HCT116 (cell line): Measurements from ENCODE around the gene DDA1. TPM values are rescaled to one million over a fixed set of nuclear protein-coding genes. Genes with fewer than 3 reads are reported as not detected.

Experiments
- ATAC-seq: fragments of 200-7000 bp; cut with Tn5 transposase; 2 replicates; pipeline ENCODE4 v1.9.1; 2020; ENCODE audit warnings: mild to moderate bottlenecking, moderate library complexity
- BruUV-seq: library from RNA; stranded (reverse); fragments of 400-500 nt; replicated peaks from 2 replicates; lab custom pipeline; 2021; lab: Mats Ljungman, UMichigan
- CTCF ChIA-PET: fragments of 300-600 bp; sonication (Branson Sonifier 250); formaldehyde crosslinking; loops from one replicate; lab custom pipeline; 2021; ENCODE audit warnings: antibody characterized with exemption; lab: Charles Lee
- POLR2A ChIA-PET: fragments of 300-600, 350-600 bp; sonication (Branson Sonifier 250); formaldehyde crosslinking; loops from one replicate; lab custom pipeline; 2021; ENCODE audit warnings: antibody characterized with exemption; lab: Charles Lee
- RAD21 ChIA-PET, 2 experiments: fragments of 300-600 bp; sonication (Branson Sonifier 250); formaldehyde crosslinking; loops; one replicate each; lab custom pipeline; 2023; ENCODE audit warnings: low total read pairs in 2 of 2; ENCODE audit not compliant: uncharacterized antibody in 2 of 2, unreplicated experiment in 2 of 2, low non-redundant PET in 1 of 2; lab: Charles Lee
- DNase-seq: peaks from one replicate; pipeline ENCODE4 v3.0.0-alpha.2; 2010; ENCODE audit warnings: low read depth, low spot score
- H2AFZ ChIP-seq: fragments of 200-600 bp; shearing (Covaris generic), sonication (generic); 2 replicates; pipeline ENCODE4 v1.6.1; 2017; ENCODE audit warnings: low read depth, mixed run types, mixed read lengths, antibody characterized with exemption, low read length; ENCODE audit not compliant: poor library complexity, severe bottlenecking
- H3K27ac ChIP-seq: 2 replicates; pipeline ENCODE4 v1.5.1; 2012; ENCODE audit warnings: low read depth, low read length
- H3K27me3 ChIP-seq: fragments of 200-600 bp; sonication (generic); 2 replicates; pipeline ENCODE4 v1.6.1; 2016; ENCODE audit warnings: mixed run types, low read length, mixed read lengths; ENCODE audit not compliant: insufficient read depth
- H3K36me3 ChIP-seq, 2 experiments: fragments of 200-500 bp in 1 of 2; fragments of 200-600 bp in 1 of 2; sonication (Bioruptor generic) in 1 of 2; sonication (generic) in 1 of 2; 2 replicates each; pipeline versions ENCODE4 v1.5.1 to v1.6.1; 2014 to 2016; ENCODE audit warnings: low read length in 2 of 2, inconsistent platforms in 1 of 2, mixed read lengths in 1 of 2, mixed run types in 1 of 2; ENCODE audit not compliant: insufficient read depth in 2 of 2, control insufficient read depth in 1 of 2
- H3K4me1 ChIP-seq, 2 experiments: fragments of 200-600 bp in 1 of 2; sonication (generic) in 1 of 2; 2 replicates each; pipeline versions ENCODE4 v1.5.1 to v1.6.1; 2012 to 2017; ENCODE audit warnings: low read length in 2 of 2, inconsistent platforms in 1 of 2, mild to moderate bottlenecking in 1 of 2, mixed read lengths in 1 of 2, mixed run types in 1 of 2, moderate library complexity in 1 of 2; ENCODE audit not compliant: insufficient read depth in 2 of 2, control insufficient read depth in 1 of 2
- H3K4me2 ChIP-seq: fragments of 200-600 bp; sonication (generic); 2 replicates; pipeline ENCODE4 v1.6.1; 2017; ENCODE audit warnings: mixed run types, low read length, mixed read lengths
- H3K4me3 ChIP-seq, 2 experiments: fragments of 200-600 bp in 1 of 2; sonication (generic) in 1 of 2; replicated peaks in 1 of 2; 2 replicates each; pipeline ENCODE4 v1.5.1; 2011 to 2016; ENCODE audit warnings: low read length in 2 of 2, control low read depth in 1 of 2, low read depth in 1 of 2, mild to moderate bottlenecking in 1 of 2, mixed read lengths in 1 of 2, mixed run types in 1 of 2
- H3K79me2 ChIP-seq: fragments of 200-600 bp; sonication (generic); 2 replicates; pipeline ENCODE4 v1.6.1; 2017; ENCODE audit warnings: mild to moderate bottlenecking, mixed run types, low read length, moderate library complexity, mixed read lengths; ENCODE audit not compliant: insufficient read depth
- H3K9ac ChIP-seq: fragments of 200-600 bp; sonication (generic); 2 replicates; pipeline ENCODE4 v1.6.1; 2016; ENCODE audit warnings: low read length, mixed read lengths
- H3K9me2 ChIP-seq: fragments of 200-600 bp; sonication (generic), shearing (Covaris generic); 2 replicates; pipeline ENCODE4 v1.6.1; 2017; ENCODE audit warnings: mixed run types, mild to moderate bottlenecking, moderate library complexity; ENCODE audit not compliant: insufficient read depth
- H3K9me3 ChIP-seq, 2 experiments: fragments of 200-500 bp in 1 of 2; fragments of 200-600 bp in 1 of 2; sonication (Bioruptor generic) in 1 of 2; sonication (generic) in 1 of 2; 2 replicates each; pipeline ENCODE4 v1.6.1; 2014 to 2017; ENCODE audit warnings: low read length in 2 of 2, mixed read lengths in 2 of 2, inconsistent platforms in 1 of 2, low read depth in 1 of 2, mild to moderate bottlenecking in 1 of 2, mixed run types in 1 of 2, moderate library complexity in 1 of 2; ENCODE audit not compliant: control insufficient read depth in 1 of 2, insufficient read depth in 1 of 2
- H4K20me1 ChIP-seq: fragments of 200-600 bp; sonication (generic), shearing (Covaris generic); 2 replicates; pipeline ENCODE4 v1.6.1; 2017; ENCODE audit warnings: mixed run types, mild to moderate bottlenecking, moderate library complexity; ENCODE audit not compliant: insufficient read depth
- CBX3 ChIP-seq: IDR thresholded peaks from 2 replicates; pipeline ENCODE4 v1.6.1; 2012; ENCODE audit warnings: low read depth
- CEBPB ChIP-seq: IDR thresholded peaks from 2 replicates; pipeline ENCODE4 v1.6.1; 2012; ENCODE audit warnings: low read depth
- EZH2 ChIP-seq: fragments of 200-600 bp; sonication (generic); IDR thresholded peaks from 2 replicates; pipeline ENCODE4 v1.6.1; 2017; ENCODE audit warnings: antibody characterized with exemption, mixed run types
- EZH2phosphoT487 ChIP-seq: fragments of 200-600 bp; IDR thresholded peaks from 2 replicates; pipeline ENCODE4 v1.6.1; 2018; ENCODE audit warnings: antibody characterized with exemption, borderline replicate concordance
- POLR2A ChIP-seq: IDR thresholded peaks from 2 replicates; pipeline ENCODE4 v1.7.0; 2011; ENCODE audit warnings: borderline replicate concordance; ENCODE audit not compliant: insufficient read depth, insufficient read length; ENCODE audit errors: extremely low read depth
- POLR2AphosphoS5 ChIP-seq: IDR thresholded peaks from 2 replicates; pipeline ENCODE4 v1.6.1; 2011; ENCODE audit warnings: mild to moderate bottlenecking, low read depth, low read length, moderate library complexity
- TCF7L2 ChIP-seq: IDR thresholded peaks from 2 replicates; pipeline ENCODE4 v1.7.0; 2011; ENCODE audit warnings: borderline replicate concordance, inconsistent platforms; ENCODE audit not compliant: insufficient read depth, insufficient read length; ENCODE audit errors: extremely low read depth
- intact Hi-C: fragments of 100-400 bp; cut with micrococcal nuclease; formaldehyde crosslinking; loops from 2 replicates; pipeline ENCODE4 v1.10.0; 2022
- total RNA-seq: library from RNA; stranded (reverse); gene quantifications from one replicate; pipeline ENCODE4 v1.2.1, GENCODE V29; 2021; ENCODE audit not compliant: unreplicated experiment
- TF ChIP-seq, protein P1 (sequence below): IDR thresholded peaks from 2 replicates; pipeline ENCODE4 v1.6.1; 2011; ENCODE audit warnings: mild to moderate bottlenecking, low read length, moderate library complexity; ENCODE audit not compliant: insufficient replicate concordance; ENCODE audit errors: extremely low read depth
- TF ChIP-seq, protein P2 (sequence below): IDR thresholded peaks from 2 replicates; pipeline ENCODE4 v1.6.1; 2012; ENCODE audit warnings: low read depth
- TF ChIP-seq, protein P3 (sequence below): IDR thresholded peaks from 2 replicates; pipeline ENCODE4 v1.6.1; 2012

Gene DDA1
- total RNA-seq, 1 experiment from 2014 or later: 68.6 TPM

DNA sequence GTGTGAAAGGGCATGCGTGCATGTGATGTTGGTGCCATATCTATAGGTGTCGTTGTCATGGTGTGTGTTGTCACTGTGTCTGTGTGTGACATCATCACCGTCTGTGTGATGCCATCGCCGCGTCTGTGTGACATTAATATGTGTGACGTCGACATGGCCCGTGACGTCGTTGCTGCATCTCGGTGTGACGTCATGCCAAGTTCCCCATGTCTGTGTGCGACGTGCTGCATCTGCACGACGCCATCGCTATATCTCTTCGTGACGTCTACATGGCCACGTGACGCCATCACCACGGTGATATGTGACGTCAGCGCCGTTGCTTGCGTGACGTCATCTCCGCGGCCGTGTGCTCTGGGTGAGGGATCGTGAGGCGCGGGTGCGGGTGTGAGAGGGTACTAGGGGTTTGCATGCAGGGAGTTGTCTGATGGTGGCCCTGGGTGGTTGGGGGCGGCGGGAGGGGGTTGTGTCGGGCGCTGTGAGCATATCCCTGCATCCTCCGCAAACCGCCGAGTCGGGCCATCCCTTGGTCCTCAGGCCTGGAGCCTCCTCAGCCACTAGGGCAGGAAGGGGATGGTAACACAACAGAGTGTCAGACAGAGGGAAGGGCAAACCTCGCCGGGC lies 42.6 kb downstream of the DDA1 start:
- Histone ChIP-seq H3K4me1 (peaks cover 10 to 13% of the 10 kb centered on the region in 2 experiments; a peak in 3 of 4 replicates), H3K9ac (no peak overlapping the region), H3K27me3 (no peaks in the 10 kb centered on the region), H3K79me2 (no peaks in the 10 kb centered on the region), H3K4me2 (no peak overlapping the region), H3K27ac (no peak overlapping the region), H2AFZ (no peak overlapping the region), H4K20me1 (no peaks in the 10 kb centered on the region), H3K9me2 (no peaks in the 10 kb centered on the region), H3K9me3 (no peaks in the 10 kb centered on the region), H3K36me3 (no peaks in the 10 kb centered on the region), H3K4me3 (no peak overlapping the region)
- no peak for DNase-seq
- intact Hi-C loops: no loop called here
- TF ChIP-seq POLR2A: no peak
- TF ChIP-seq TCF7L2: no peak
- TF ChIP-seq, protein P1, sequence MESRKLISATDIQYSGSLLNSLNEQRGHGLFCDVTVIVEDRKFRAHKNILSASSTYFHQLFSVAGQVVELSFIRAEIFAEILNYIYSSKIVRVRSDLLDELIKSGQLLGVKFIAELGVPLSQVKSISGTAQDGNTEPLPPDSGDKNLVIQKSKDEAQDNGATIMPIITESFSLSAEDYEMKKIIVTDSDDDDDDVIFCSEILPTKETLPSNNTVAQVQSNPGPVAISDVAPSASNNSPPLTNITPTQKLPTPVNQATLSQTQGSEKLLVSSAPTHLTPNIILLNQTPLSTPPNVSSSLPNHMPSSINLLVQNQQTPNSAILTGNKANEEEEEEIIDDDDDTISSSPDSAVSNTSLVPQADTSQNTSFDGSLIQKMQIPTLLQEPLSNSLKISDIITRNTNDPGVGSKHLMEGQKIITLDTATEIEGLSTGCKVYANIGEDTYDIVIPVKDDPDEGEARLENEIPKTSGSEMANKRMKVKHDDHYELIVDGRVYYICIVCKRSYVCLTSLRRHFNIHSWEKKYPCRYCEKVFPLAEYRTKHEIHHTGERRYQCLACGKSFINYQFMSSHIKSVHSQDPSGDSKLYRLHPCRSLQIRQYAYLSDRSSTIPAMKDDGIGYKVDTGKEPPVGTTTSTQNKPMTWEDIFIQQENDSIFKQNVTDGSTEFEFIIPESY: no peak
- TF ChIP-seq, protein P2, sequence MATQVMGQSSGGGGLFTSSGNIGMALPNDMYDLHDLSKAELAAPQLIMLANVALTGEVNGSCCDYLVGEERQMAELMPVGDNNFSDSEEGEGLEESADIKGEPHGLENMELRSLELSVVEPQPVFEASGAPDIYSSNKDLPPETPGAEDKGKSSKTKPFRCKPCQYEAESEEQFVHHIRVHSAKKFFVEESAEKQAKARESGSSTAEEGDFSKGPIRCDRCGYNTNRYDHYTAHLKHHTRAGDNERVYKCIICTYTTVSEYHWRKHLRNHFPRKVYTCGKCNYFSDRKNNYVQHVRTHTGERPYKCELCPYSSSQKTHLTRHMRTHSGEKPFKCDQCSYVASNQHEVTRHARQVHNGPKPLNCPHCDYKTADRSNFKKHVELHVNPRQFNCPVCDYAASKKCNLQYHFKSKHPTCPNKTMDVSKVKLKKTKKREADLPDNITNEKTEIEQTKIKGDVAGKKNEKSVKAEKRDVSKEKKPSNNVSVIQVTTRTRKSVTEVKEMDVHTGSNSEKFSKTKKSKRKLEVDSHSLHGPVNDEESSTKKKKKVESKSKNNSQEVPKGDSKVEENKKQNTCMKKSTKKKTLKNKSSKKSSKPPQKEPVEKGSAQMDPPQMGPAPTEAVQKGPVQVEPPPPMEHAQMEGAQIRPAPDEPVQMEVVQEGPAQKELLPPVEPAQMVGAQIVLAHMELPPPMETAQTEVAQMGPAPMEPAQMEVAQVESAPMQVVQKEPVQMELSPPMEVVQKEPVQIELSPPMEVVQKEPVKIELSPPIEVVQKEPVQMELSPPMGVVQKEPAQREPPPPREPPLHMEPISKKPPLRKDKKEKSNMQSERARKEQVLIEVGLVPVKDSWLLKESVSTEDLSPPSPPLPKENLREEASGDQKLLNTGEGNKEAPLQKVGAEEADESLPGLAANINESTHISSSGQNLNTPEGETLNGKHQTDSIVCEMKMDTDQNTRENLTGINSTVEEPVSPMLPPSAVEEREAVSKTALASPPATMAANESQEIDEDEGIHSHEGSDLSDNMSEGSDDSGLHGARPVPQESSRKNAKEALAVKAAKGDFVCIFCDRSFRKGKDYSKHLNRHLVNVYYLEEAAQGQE: no peak
- TF ChIP-seq, protein P3, sequence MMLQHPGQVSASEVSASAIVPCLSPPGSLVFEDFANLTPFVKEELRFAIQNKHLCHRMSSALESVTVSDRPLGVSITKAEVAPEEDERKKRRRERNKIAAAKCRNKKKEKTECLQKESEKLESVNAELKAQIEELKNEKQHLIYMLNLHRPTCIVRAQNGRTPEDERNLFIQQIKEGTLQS: no peak
- TF ChIP-seq EZH2: no peak
- TF ChIP-seq CEBPB: no peak
- TF ChIP-seq POLR2AphosphoS5: no peak
- TF ChIP-seq EZH2phosphoT487: no peak
- no peak for TF ChIP-seq CBX3
- ChIA-PET RAD21 (interaction anchor here in 1 of 2 experiments (0.6 kb wide), 1 partner anchor 786 kb away, joined by 3 read pairs; no protein-coding TSS in a partner anchor), POLR2A (no interaction called here), CTCF (no interaction called here)
- ATAC-seq: no peak
- no TSS peak for BruUV-seq
